ENCODE results near the gene ATOX1. TPM values are rescaled to one million over a fixed set of nuclear protein-coding genes. Genes with fewer than 3 reads are reported as not detected.

ATOX1 gene
- total RNA-seq, 4 donors from 2014 or later, result 59.0 to 185 (median 92.1) TPM

- WGBS, result 69% methylated on average over 6 of the region's 6 CpGs
- H3K27ac ChIP-seq, result peak overlapping the region; percentile 83
- TF ChIP-seq EP300 (IDR thresholded peaks at IDR 0.05), result no peak
- no peak for TF ChIP-seq POLR2A (IDR thresholded peaks at IDR 0.05)
- TF ChIP-seq POLR2AphosphoS5 (IDR thresholded peaks at IDR 0.05), result no peak
- TF ChIP-seq CTCF (IDR thresholded peaks at IDR 0.05), result no peak
These were observed 16.6 kb downstream of the ATOX1 start for GRCh38 chr5:151741678-151742423.

GRCh38 chr5:151740958-151741373 is 17.5 kb downstream of the ATOX1 start:
- TF ChIP-seq EP300 (IDR thresholded peaks at IDR 0.05) (no peak), POLR2A (IDR thresholded peaks at IDR 0.05) (no peak), POLR2AphosphoS5 (IDR thresholded peaks at IDR 0.05) (no peak), CTCF (IDR thresholded peaks at IDR 0.05) (no peak)

More at GRCh38 chr5:151741678-151742423, 16.6 kb downstream of the ATOX1 start:
- H3K9me3 ChIP-seq, result no peaks in the 10 kb centered on the region
- H3K27me3 ChIP-seq, result no peaks in the 10 kb centered on the region
- DNase-seq (ENCODE audit: low spot score in 2 of 2), result no peak
- peaks cover 49% of the 10 kb centered on the region for H3K4me1 ChIP-seq
- peaks cover 11% of the 10 kb centered on the region for H3K36me3 ChIP-seq
- H3K4me3 ChIP-seq, result no peak overlapping the region

GRCh38 chr5:151740336-151740942 is 18.0 kb downstream of the ATOX1 start:
- no peak overlapping the region for H3K4me3 ChIP-seq
- H3K36me3 ChIP-seq, result peaks cover 11% of the 10 kb centered on the region
- DNase-seq (ENCODE audit: low spot score in 2 of 2), result peak; percentile 69 to 81
- peak; percentile 80 to 83 for TF ChIP-seq CTCF (IDR thresholded peaks at IDR 0.05)
- no peak for TF ChIP-seq POLR2A (IDR thresholded peaks at IDR 0.05)
- no peak for TF ChIP-seq POLR2AphosphoS5 (IDR thresholded peaks at IDR 0.05)
- TF ChIP-seq EP300 (IDR thresholded peaks at IDR 0.05), result no peak
- 15% methylated on average over 11 of the region's 11 CpGs for WGBS
- peaks cover 37% of the 10 kb centered on the region for H3K4me1 ChIP-seq
- no peaks in the 10 kb centered on the region for H3K27me3 ChIP-seq
- H3K27ac ChIP-seq, result peak overlapping the region; percentile 83
- H3K9me3 ChIP-seq, result no peaks in the 10 kb centered on the region

More at GRCh38 chr5:151740958-151741373, 17.5 kb downstream of the ATOX1 start:
- Histone ChIP-seq H3K9me3 (no peaks in the 10 kb centered on the region), H3K4me3 (no peak overlapping the region), H3K27ac (peak overlapping the region; percentile 83), H3K27me3 (no peaks in the 10 kb centered on the region), H3K36me3 (peaks cover 11% of the 10 kb centered on the region), H3K4me1 (peaks cover 42% of the 10 kb centered on the region)
- no peak for DNase-seq (ENCODE audit: low spot score in 2 of 2)
- 56% methylated on average over 2 of the region's 2 CpGs for WGBS

- H3K27ac ChIP-seq, result peak overlapping the region; percentile 83
- no peaks in the 10 kb centered on the region for H3K9me3 ChIP-seq
- peaks cover 32% of the 10 kb centered on the region for H3K4me1 ChIP-seq
- DNase-seq (ENCODE audit: low spot score in 2 of 2), result no peak
- no peak overlapping the region for H3K4me3 ChIP-seq
- no peaks in the 10 kb centered on the region for H3K27me3 ChIP-seq
- peaks cover 11% of the 10 kb centered on the region for H3K36me3 ChIP-seq
- WGBS, result 49% methylated on average over 4 of the region's 4 CpGs
- TF ChIP-seq POLR2A (IDR thresholded peaks at IDR 0.05), result no peak
- TF ChIP-seq POLR2AphosphoS5 (IDR thresholded peaks at IDR 0.05), result peak in 1 of 3 donors; percentile 5
These were observed 18.5 kb downstream of the ATOX1 start for GRCh38 chr5:151739939-151740335.

GRCh38 chr5:151739395-151739794 is 19.0 kb downstream of the ATOX1 start:
- WGBS, result 60% methylated on average over 1 of the region's 2 CpGs
- H3K36me3 ChIP-seq, result peaks cover 7% of the 10 kb centered on the region
- TF ChIP-seq POLR2AphosphoS5 (IDR thresholded peaks at IDR 0.05), result no peak
- TF ChIP-seq POLR2A (IDR thresholded peaks at IDR 0.05), result no peak
- no peak for TF ChIP-seq EP300 (IDR thresholded peaks at IDR 0.05)
- H3K4me3 ChIP-seq, result no peak overlapping the region
- peak overlapping the region; percentile 83 for H3K27ac ChIP-seq
- peaks cover 28% of the 10 kb centered on the region for H3K4me1 ChIP-seq
- DNase-seq (ENCODE audit: low spot score in 2 of 2), result no peak
- no peaks in the 10 kb centered on the region for H3K27me3 ChIP-seq
- H3K9me3 ChIP-seq, result no peaks in the 10 kb centered on the region
